K562 (cell line): ENCODE results near the gene TPRG1L. TPM values are rescaled to one million over a fixed set of nuclear protein-coding genes. Genes with fewer than 3 reads are reported as not detected.

Experiments
- ATAC-seq: fragments of 200-7000 bp; cut with Tn5 transposase; 3 replicates; pipeline ENCODE4 v1.9.1; 2020; ENCODE audit warnings: moderate library complexity
- BruUV-seq: library from RNA; stranded (reverse); fragments of 400-500 nt; replicated peaks from 2 replicates; lab custom pipeline; 2021; lab: Mats Ljungman, UMichigan
- CTCF ChIA-PET: fragments of 300-600 bp; formaldehyde crosslinking; extraction: SDS; loops from one replicate; lab custom pipeline; 2021; ENCODE audit warnings: low intra/inter-chr PET ratio; lab: Yijun Ruan, JAX
- POLR2A ChIA-PET: fragments of 300-600, 350-650 bp; sonication (Branson Sonifier 250); formaldehyde crosslinking; extraction: SDS; loops from one replicate; lab custom pipeline; 2021; ENCODE audit warnings: antibody characterized with exemption, inconsistent platforms; lab: Yijun Ruan, JAX
- DNase-seq, 4 experiments: peaks; one replicate each; pipeline versions ENCODE4 v3.0.0 to v3.0.0-alpha.2; 2011 to 2018; ENCODE audit warnings: low spot score in 3 of 4, mixed read lengths in 3 of 4; ENCODE audit errors: extremely low read depth in 1 of 4
- FAIRE-seq: peaks from 2 replicates; lab custom pipeline; 2011; peaks lifted over from hg19 to GRCh38; lab: Jason Lieb, UNC
- H2AFZ ChIP-seq: 2 replicates; pipeline ENCODE4 v1.6.0; 2011; ENCODE audit warnings: low read depth, low read length, control low read depth, inconsistent platforms
- H3K27ac ChIP-seq: fragments of 200-600 bp; 3 replicates; pipeline ENCODE4 v1.8.0; 2011; ENCODE audit warnings: low read depth, mild to moderate bottlenecking, control low read depth, inconsistent platforms, low read length, moderate library complexity, mixed read lengths; ENCODE audit errors: extremely low read depth
- H3K27me3 ChIP-seq, 2 experiments: fragments of 300-600 bp in 1 of 2; 2 replicates in 1 of 2; 3 replicates in 1 of 2; pipeline versions ENCODE4 v1.6.0 to v1.8.0; 2011; ENCODE audit warnings: inconsistent platforms in 2 of 2, low read length in 2 of 2, mild to moderate bottlenecking in 1 of 2, mixed read lengths in 1 of 2, moderate library complexity in 1 of 2; ENCODE audit not compliant: control insufficient read depth in 2 of 2, insufficient read depth in 2 of 2
- H3K36me3 ChIP-seq: fragments of 300-600 bp; 3 replicates; pipeline ENCODE4 v1.8.0; 2011; ENCODE audit warnings: mild to moderate bottlenecking, low read length, inconsistent platforms; ENCODE audit not compliant: control insufficient read depth, insufficient read depth
- H3K4me1 ChIP-seq, 2 experiments: fragments of 200-600 bp in 1 of 2; replicated peaks in 1 of 2; 2 replicates in 1 of 2; 3 replicates in 1 of 2; pipeline versions ENCODE4 v1.5.1 to v1.8.0; 2011; ENCODE audit warnings: inconsistent platforms in 2 of 2, low read length in 2 of 2, mild to moderate bottlenecking in 1 of 2, mixed read lengths in 1 of 2, moderate library complexity in 1 of 2; ENCODE audit not compliant: control insufficient read depth in 2 of 2, insufficient read depth in 2 of 2
- H3K4me2 ChIP-seq: 2 replicates; pipeline ENCODE4 v1.6.1; 2011; ENCODE audit warnings: low read length, control low read depth, inconsistent platforms, mixed read lengths; ENCODE audit not compliant: insufficient read depth
- H3K4me3 ChIP-seq: fragments of 200-600 bp; sonication (generic), shearing (Covaris generic); 2 replicates; pipeline ENCODE4 v1.5.1; 2016; ENCODE audit warnings: control low read depth, inconsistent platforms
- H3K79me2 ChIP-seq: fragments of 200-600 bp; 3 replicates; pipeline ENCODE4 v1.8.0; 2011; ENCODE audit warnings: low read length, inconsistent platforms; ENCODE audit not compliant: control insufficient read depth, insufficient read depth
- H3K9ac ChIP-seq, 2 experiments: 2 replicates each; pipeline versions ENCODE4 v1.6.0 to v1.6.1; 2011; ENCODE audit warnings: low read depth in 2 of 2, low read length in 2 of 2, control low read depth in 1 of 2, inconsistent platforms in 1 of 2, mild to moderate bottlenecking in 1 of 2, mixed read lengths in 1 of 2; ENCODE audit not compliant: insufficient read depth in 1 of 2
- H3K9me1 ChIP-seq: one replicate; pipeline ENCODE4 v1.6.0; 2011; ENCODE audit warnings: inconsistent platforms, mild to moderate bottlenecking, low read length, moderate library complexity; ENCODE audit not compliant: control insufficient read depth, insufficient read depth
- H3K9me3 ChIP-seq: replicated peaks from 2 replicates; pipeline ENCODE4 v1.5.1; 2011; ENCODE audit warnings: low read depth, low read length, inconsistent platforms; ENCODE audit not compliant: control insufficient read depth, insufficient read depth
- H4K20me1 ChIP-seq: replicated peaks from 2 replicates; pipeline ENCODE4 v1.6.1; 2011; ENCODE audit warnings: low read length, inconsistent platforms, mixed read lengths; ENCODE audit not compliant: control insufficient read depth, insufficient read depth
- AFF1 ChIP-seq, 2 experiments: fragments of 450-650 bp; IDR thresholded peaks; 2 replicates each; pipeline ENCODE4 v1.6.1; 2018; ENCODE audit warnings: mild to moderate bottlenecking in 2 of 2, low read depth in 1 of 2; ENCODE audit not compliant: partially characterized antibody in 2 of 2
- CBFB ChIP-seq: sonication (generic); formaldehyde crosslinking; IDR thresholded peaks from 2 replicates; pipeline ENCODE4 v1.4.0; 2020; ENCODE audit warnings: mild to moderate bottlenecking, missing genetic modification reagents
- CREB3 ChIP-seq: fragments of 450-650 bp; conservative IDR thresholded peaks from 2 replicates; pipeline ENCODE4 v1.6.1; 2016; ENCODE audit warnings: missing genetic modification characterization, low read depth, mild to moderate bottlenecking, missing compliant biosample characterization, moderate library complexity
- FOXJ2 ChIP-seq: fragments of 200-800 bp; sonication (Bioruptor generic); IDR thresholded peaks from 2 replicates; pipeline ENCODE4 v1.6.1; 2016; ENCODE audit warnings: missing genetic modification characterization, missing compliant biosample characterization
- HDAC8 ChIP-seq: fragments of 450-650 bp; IDR thresholded peaks from 2 replicates; pipeline ENCODE4 v1.6.1; 2016; ENCODE audit warnings: mild to moderate bottlenecking, missing genetic modification characterization, moderate library complexity, missing compliant biosample characterization
- KDM2B ChIP-seq: fragments of 250-450 bp; sonication (Bioruptor Pico); IDR thresholded peaks from 2 replicates; pipeline ENCODE4 v1.8.0; 2021; ENCODE audit warnings: mild to moderate bottlenecking, moderate library complexity
- MEF2D ChIP-seq: conservative IDR thresholded peaks from 2 replicates; pipeline ENCODE4 v1.6.1; 2016; ENCODE audit warnings: low read depth, missing genetic modification characterization, missing compliant biosample characterization
- RUNX1 ChIP-seq: sonication (generic); IDR thresholded peaks from 2 replicates; pipeline ENCODE4 v1.6.1; 2016; ENCODE audit warnings: antibody characterized with exemption, low read depth
- SAFB2 ChIP-seq: fragments of 200-400 bp; formaldehyde crosslinking; IDR thresholded peaks from 2 replicates; pipeline ENCODE4 v1.6.1; 2018; ENCODE audit warnings: borderline replicate concordance, low read length, low read depth, moderate library complexity; ENCODE audit not compliant: severe bottlenecking
- SMARCC2 ChIP-seq: fragments of 450-650 bp; IDR thresholded peaks from 2 replicates; pipeline ENCODE4 v1.6.1; 2017; ENCODE audit warnings: antibody characterized with exemption, moderate library complexity, mild to moderate bottlenecking, low read depth
- THAP7 ChIP-seq: fragments of 250-450 bp; sonication (Bioruptor Pico); IDR thresholded peaks from 2 replicates; pipeline ENCODE4 v1.5.0; 2021
- ZNF184 ChIP-seq: sonication (generic); formaldehyde crosslinking; IDR thresholded peaks from 2 replicates; pipeline ENCODE4 v1.5.0; 2020; ENCODE audit warnings: missing genetic modification reagents
- ZNF280B ChIP-seq: fragments of 250-450 bp; sonication (Bioruptor Pico); IDR thresholded peaks from 2 replicates; pipeline ENCODE4 v1.5.1; 2021; ENCODE audit warnings: mild to moderate bottlenecking
- ZNF584 ChIP-seq: fragments of 200-800 bp; sonication (Bioruptor generic); IDR thresholded peaks from 2 replicates; pipeline ENCODE4 v1.6.1; 2016; ENCODE audit warnings: low read depth, mild to moderate bottlenecking, missing genetic modification characterization, missing compliant biosample characterization
- WGBS: fragments of 100-300 bp; shearing (Covaris generic); methylation state at CpG from one replicate; pipeline ENCODE4 v1.1.6; 2016; ENCODE audit warnings: low coverage, mixed read lengths; ENCODE audit not compliant: insufficient coverage; ENCODE audit errors: missing lambda C conversion rate; 5-methylcytosine and 5-hydroxymethylcytosine counted together
- in situ Hi-C: fragments of 300-500 bp; cut with MboI; formaldehyde crosslinking; loops from 4 replicates; pipeline ENCODE4 v1.15.0; 2018; ENCODE audit warnings: inconsistent platforms, mixed read lengths
- intact Hi-C: fragments of 100-400 bp; cut with micrococcal nuclease; formaldehyde crosslinking; loops from 2 replicates; pipeline ENCODE4 v1.14.2; 2022
- polyA plus RNA-seq, 8 experiments: library from polyadenylated mRNA; depleted of rRNA in 4 of 8; stranded (reverse) in 5 of 8; unstranded in 3 of 8; fragments of >200 nt; fragmentation: Nextera tagmentation in 2 of 8; fragmentation: Illumina TruSeq in 1 of 8; extraction: Ambion mirVana in 2 of 8; extraction: Trizol in 1 of 8; gene quantifications; 2 replicates each; pipeline versions ENCODE4 v1.2.1 to v1.2.3, GENCODE V29; 2011 to 2014; ENCODE audit warnings: inconsistent platforms in 1 of 8, missing spikeins in 1 of 8
- total RNA-seq, 7 experiments: library from RNA; depleted of rRNA in 6 of 7; stranded (reverse); fragments of >200 nt in 6 of 7; fragmentation: Illumina TruSeq in 2 of 7; extraction: Trizol in 2 of 7; gene quantifications; 2 replicates each; pipeline versions ENCODE4 v1.2.1 to v1.2.3, GENCODE V29; 2011 to 2021; ENCODE audit warnings: low replicate concordance in 1 of 7

The TPRG1L gene
- total and polyA plus RNA-seq, 9 of the 15 experiments (the other 6 are each of a cell fraction or from before 2014, with no cell fraction given) = 1.6 to 11.0 (median 6.2) TPM

- no peak overlapping the region for H2AFZ ChIP-seq
- peaks cover 3% of the 10 kb centered on the region for H4K20me1 ChIP-seq
- ATAC-seq = no peak
- H3K4me2 ChIP-seq = no peak overlapping the region
- peaks cover 0 to 8% of the 10 kb centered on the region in 2 experiments; a peak in 1 of 5 replicates for H3K4me1 ChIP-seq
- no peak for DNase-seq
- ChIA-PET POLR2A (interaction anchor here (1.0 to 1.7 kb wide), 2 partner anchors 12 to 18 kb away, joined by 3 read pairs; no protein-coding TSS in a partner anchor), CTCF (no interaction called here)
- BruUV-seq = no TSS peak
- no peaks in the 10 kb centered on the region for H3K36me3 ChIP-seq
- TF ChIP-seq AFF1 (IDR thresholded peaks at IDR 0.05; ENCODE audit: low read depth in 1 of 2, partially characterized antibody in 2 of 2) = no peak
- no peak for TF ChIP-seq SMARCC2
- TF ChIP-seq MEF2D = no peak
- TF ChIP-seq ZNF184 = no peak
- no peak for TF ChIP-seq HDAC8 (tag)
- no peak for TF ChIP-seq ZNF280B (CRISPR knock-in tag)
- TF ChIP-seq RUNX1 = no peak
- no peak for TF ChIP-seq FOXJ2
- TF ChIP-seq ZNF584 = no peak
- no peak for TF ChIP-seq SAFB2
- no peak for TF ChIP-seq CREB3 (tag)
- no peak for TF ChIP-seq THAP7 (CRISPR knock-in tag)
- TF ChIP-seq KDM2B = no peak
- no peak for TF ChIP-seq CBFB (CRISPR knock-in tag)
- no peak overlapping the region for H3K27ac ChIP-seq
- H3K27me3 ChIP-seq = peaks cover 44 to 66% of the 10 kb centered on the region in 2 experiments
- no peak overlapping the region for H3K9ac ChIP-seq
- no peak for FAIRE-seq
- H3K9me1 ChIP-seq = no peaks in the 10 kb centered on the region
- H3K4me3 ChIP-seq = no peak overlapping the region
- no peaks in the 10 kb centered on the region for H3K79me2 ChIP-seq
- 11% methylated on average over 15 of the region's 15 CpGs for WGBS
- intact Hi-C loops (no loop called here), in situ Hi-C loops (no loop called here)
- H3K9me3 ChIP-seq = no peaks in the 10 kb centered on the region
These were observed 34.3 kb downstream of the TPRG1L start for GRCh38 chr1:3659093-3659492.
